Coronary artery (tissue), 2 donors: ENCODE results near the gene CSTPP1.

Experiments used
- DNase-seq: peaks from one replicate; pipeline ENCODE4 v3.0.0-alpha.2; 2017; ENCODE audit warnings: low spot score
- H3K27ac ChIP-seq, 2 donors: fragments of 200-600 bp; sonication (generic); one replicate each; pipeline ENCODE4 v1.5.1; 2016 to 2019
- H3K4me3 ChIP-seq: fragments of 200-600 bp; sonication (generic); 2 replicates; pipeline ENCODE4 v1.5.1; 2016; ENCODE audit warnings: mild to moderate bottlenecking, moderate library complexity
- CTCF ChIP-seq: fragments of 200-600 bp; sonication (generic); IDR thresholded peaks from one replicate; pipeline ENCODE4 v1.5.1; 2019; ENCODE audit warnings: antibody characterized with exemption

CSTPP1 gene

GRCh38 chr11:46930089-46930488 is 6.5 kb upstream of the CSTPP1 start:
- Histone ChIP-seq H3K4me3 (no peak overlapping the region), H3K27ac (no peak overlapping the region)
- DNase-seq: no peak
- no peak for TF ChIP-seq CTCF

GRCh38 chr11:46942172-46942571 is 5.6 kb downstream of the CSTPP1 start:
- no peak for TF ChIP-seq CTCF

GRCh38 chr11:46944356-46945075 is 8.0 kb downstream of the CSTPP1 start:
- TF ChIP-seq CTCF: no peak
- DNase-seq: no peak
- no peak overlapping the region for H3K4me3 ChIP-seq
- no peak overlapping the region for H3K27ac ChIP-seq

More at GRCh38 chr11:46942172-46942571, 5.6 kb downstream of the CSTPP1 start:
- DNase-seq: no peak
- H3K27ac ChIP-seq: no peak overlapping the region
- no peak overlapping the region for H3K4me3 ChIP-seq

- no peak for TF ChIP-seq CTCF
- H3K4me3 ChIP-seq: no peak overlapping the region
- DNase-seq: no peak
- no peak overlapping the region for H3K27ac ChIP-seq
These were observed 11.0 kb downstream of the CSTPP1 start for GRCh38 chr11:46947399-46948077.

GRCh38 chr11:46948378-46949131 is 12.0 kb downstream of the CSTPP1 start:
- no peak for DNase-seq
- TF ChIP-seq CTCF: no peak
- Histone ChIP-seq H3K27ac (no peak overlapping the region), H3K4me3 (no peak overlapping the region)

- Histone ChIP-seq H3K27ac (no peak overlapping the region), H3K4me3 (no peak overlapping the region)
- no peak for TF ChIP-seq CTCF
- no peak for DNase-seq
These were observed 12.7 kb downstream of the CSTPP1 start for GRCh38 chr11:46949297-46949696.
